Measurements from ENCODE around the gene S100A8. TPM values are rescaled to one million over a fixed set of nuclear protein-coding genes. Genes with fewer than 3 reads are reported as not detected.

Gene S100A8
- total RNA-seq, 1 experiment from 2014 or later = not detected

- CTCF ChIA-PET = no interaction called here
- no TSS peak for BruUV-seq (replicated peaks)
- in situ Hi-C loops (cut with HindIII; ENCODE audit: low pct_unique_long_range_greater_than_20kb, low sequenced_read_pairs) = no loop called here
- POLR2A ChIA-PET = no interaction called here
- DNase-seq (ENCODE audit: low read depth, low spot score) = no peak
- no peaks in the 10 kb centered on the region for H3K4me1 ChIP-seq (ENCODE audit: control insufficient read depth, insufficient read depth, low read length)
- peaks cover 6% of the 10 kb centered on the region; the same call in 1 of the 2 replicates for H3K27me3 ChIP-seq (ENCODE audit: control insufficient read depth, insufficient read depth, low read length)
- ATAC-seq = no peak
- H3K9me3 ChIP-seq (ENCODE audit: control insufficient read depth, insufficient read depth, low read depth, low read length) = no peaks in the 10 kb centered on the region
- intact Hi-C loops (cut with micrococcal nuclease; ENCODE audit: unreplicated experiment) = no loop called here
- H3K27ac ChIP-seq (ENCODE audit: low read length) = no peak overlapping the region
- H3K36me3 ChIP-seq (ENCODE audit: control insufficient read depth, insufficient read depth, low read length) = no peaks in the 10 kb centered on the region
- H3K4me3 ChIP-seq (ENCODE audit: low read depth in 2 of 2, low read length in 2 of 2) = no peak overlapping the region
- TF ChIP-seq, protein P1, sequence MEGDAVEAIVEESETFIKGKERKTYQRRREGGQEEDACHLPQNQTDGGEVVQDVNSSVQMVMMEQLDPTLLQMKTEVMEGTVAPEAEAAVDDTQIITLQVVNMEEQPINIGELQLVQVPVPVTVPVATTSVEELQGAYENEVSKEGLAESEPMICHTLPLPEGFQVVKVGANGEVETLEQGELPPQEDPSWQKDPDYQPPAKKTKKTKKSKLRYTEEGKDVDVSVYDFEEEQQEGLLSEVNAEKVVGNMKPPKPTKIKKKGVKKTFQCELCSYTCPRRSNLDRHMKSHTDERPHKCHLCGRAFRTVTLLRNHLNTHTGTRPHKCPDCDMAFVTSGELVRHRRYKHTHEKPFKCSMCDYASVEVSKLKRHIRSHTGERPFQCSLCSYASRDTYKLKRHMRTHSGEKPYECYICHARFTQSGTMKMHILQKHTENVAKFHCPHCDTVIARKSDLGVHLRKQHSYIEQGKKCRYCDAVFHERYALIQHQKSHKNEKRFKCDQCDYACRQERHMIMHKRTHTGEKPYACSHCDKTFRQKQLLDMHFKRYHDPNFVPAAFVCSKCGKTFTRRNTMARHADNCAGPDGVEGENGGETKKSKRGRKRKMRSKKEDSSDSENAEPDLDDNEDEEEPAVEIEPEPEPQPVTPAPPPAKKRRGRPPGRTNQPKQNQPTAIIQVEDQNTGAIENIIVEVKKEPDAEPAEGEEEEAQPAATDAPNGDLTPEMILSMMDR (IDR thresholded peaks at IDR 0.05) = no peak
- no peak for TF ChIP-seq TCF7L2 (IDR thresholded peaks at IDR 0.05; ENCODE audit: low read depth, low read length)
- TF ChIP-seq SIN3A (IDR thresholded peaks at IDR 0.05; ENCODE audit: borderline replicate concordance, insufficient read depth, low read depth, low read length) = no peak
- TF ChIP-seq POLR2AphosphoS5 (IDR thresholded peaks at IDR 0.05; ENCODE audit: low read depth, low read length) = no peak
- TF ChIP-seq, protein P2, sequence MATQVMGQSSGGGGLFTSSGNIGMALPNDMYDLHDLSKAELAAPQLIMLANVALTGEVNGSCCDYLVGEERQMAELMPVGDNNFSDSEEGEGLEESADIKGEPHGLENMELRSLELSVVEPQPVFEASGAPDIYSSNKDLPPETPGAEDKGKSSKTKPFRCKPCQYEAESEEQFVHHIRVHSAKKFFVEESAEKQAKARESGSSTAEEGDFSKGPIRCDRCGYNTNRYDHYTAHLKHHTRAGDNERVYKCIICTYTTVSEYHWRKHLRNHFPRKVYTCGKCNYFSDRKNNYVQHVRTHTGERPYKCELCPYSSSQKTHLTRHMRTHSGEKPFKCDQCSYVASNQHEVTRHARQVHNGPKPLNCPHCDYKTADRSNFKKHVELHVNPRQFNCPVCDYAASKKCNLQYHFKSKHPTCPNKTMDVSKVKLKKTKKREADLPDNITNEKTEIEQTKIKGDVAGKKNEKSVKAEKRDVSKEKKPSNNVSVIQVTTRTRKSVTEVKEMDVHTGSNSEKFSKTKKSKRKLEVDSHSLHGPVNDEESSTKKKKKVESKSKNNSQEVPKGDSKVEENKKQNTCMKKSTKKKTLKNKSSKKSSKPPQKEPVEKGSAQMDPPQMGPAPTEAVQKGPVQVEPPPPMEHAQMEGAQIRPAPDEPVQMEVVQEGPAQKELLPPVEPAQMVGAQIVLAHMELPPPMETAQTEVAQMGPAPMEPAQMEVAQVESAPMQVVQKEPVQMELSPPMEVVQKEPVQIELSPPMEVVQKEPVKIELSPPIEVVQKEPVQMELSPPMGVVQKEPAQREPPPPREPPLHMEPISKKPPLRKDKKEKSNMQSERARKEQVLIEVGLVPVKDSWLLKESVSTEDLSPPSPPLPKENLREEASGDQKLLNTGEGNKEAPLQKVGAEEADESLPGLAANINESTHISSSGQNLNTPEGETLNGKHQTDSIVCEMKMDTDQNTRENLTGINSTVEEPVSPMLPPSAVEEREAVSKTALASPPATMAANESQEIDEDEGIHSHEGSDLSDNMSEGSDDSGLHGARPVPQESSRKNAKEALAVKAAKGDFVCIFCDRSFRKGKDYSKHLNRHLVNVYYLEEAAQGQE (IDR thresholded peaks at IDR 0.05; ENCODE audit: insufficient read depth in 1 of 2, low read depth in 2 of 2, low read length in 1 of 2) = no peak
Measured at GRCh38 chr1:153394391-153394790, 3.5 kb upstream of the S100A8 start.

DNA sequence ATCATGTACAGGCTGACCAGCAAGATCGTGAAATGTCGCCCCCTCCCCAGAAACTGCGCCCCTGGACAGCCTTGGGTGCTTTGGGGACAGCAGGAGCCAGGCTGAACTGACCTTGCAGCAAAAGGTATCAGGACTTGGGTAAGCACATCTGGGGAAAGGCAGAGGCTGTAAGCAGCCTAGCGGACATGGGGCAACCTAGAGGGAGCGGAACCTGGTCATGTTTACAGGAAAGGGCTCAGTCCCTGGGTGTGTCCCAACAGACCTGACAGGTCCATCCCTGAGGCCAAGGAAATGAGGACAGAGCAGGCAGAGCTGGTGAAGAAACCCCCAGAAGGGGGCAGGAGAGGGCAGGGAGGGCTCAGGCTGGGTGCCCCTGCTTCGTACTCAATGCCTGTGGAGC, 3.1 kb upstream of the S100A8 start:
- Histone ChIP-seq H3K36me3 (ENCODE audit: control insufficient read depth, insufficient read depth, low read length) (no peaks in the 10 kb centered on the region), H3K27me3 (ENCODE audit: control insufficient read depth, insufficient read depth, low read length) (peaks cover 6% of the 10 kb centered on the region; the same call in 1 of the 2 replicates), H3K4me1 (ENCODE audit: control insufficient read depth, insufficient read depth, low read length) (no peaks in the 10 kb centered on the region), H3K9me3 (ENCODE audit: control insufficient read depth, insufficient read depth, low read depth, low read length) (no peaks in the 10 kb centered on the region), H3K4me3 (ENCODE audit: low read depth in 2 of 2, low read length in 2 of 2) (no peak overlapping the region), H3K27ac (ENCODE audit: low read length) (no peak overlapping the region)
- DNase-seq (ENCODE audit: low read depth, low spot score) (no peak), ATAC-seq (no peak)
- in situ Hi-C loops (cut with HindIII; ENCODE audit: low pct_unique_long_range_greater_than_20kb, low sequenced_read_pairs) (no loop called here), intact Hi-C loops (cut with micrococcal nuclease; ENCODE audit: unreplicated experiment) (no loop called here)
- TF ChIP-seq TCF7L2 (IDR thresholded peaks at IDR 0.05; ENCODE audit: low read depth, low read length) = no peak
- TF ChIP-seq, protein P1 (IDR thresholded peaks at IDR 0.05) = no peak
- TF ChIP-seq, protein P2 (IDR thresholded peaks at IDR 0.05; ENCODE audit: insufficient read depth in 1 of 2, low read depth in 2 of 2, low read length in 1 of 2) = no peak
- TF ChIP-seq SIN3A (IDR thresholded peaks at IDR 0.05; ENCODE audit: borderline replicate concordance, insufficient read depth, low read depth, low read length) = no peak
- no peak for TF ChIP-seq POLR2AphosphoS5 (IDR thresholded peaks at IDR 0.05; ENCODE audit: low read depth, low read length)
- ChIA-PET CTCF (no interaction called here), POLR2A (no interaction called here)
- no TSS peak for BruUV-seq (replicated peaks)
